ENCODE results near the gene MCCC2. TPM values are rescaled to one million over a fixed set of nuclear protein-coding genes. Genes with fewer than 3 reads are reported as not detected.
"Not testable (repeated sequence)": the region's sequence is repeated elsewhere in the genome, so short reads cannot be mapped to it uniquely, and the experiment has no call there.

MCCC2 gene
- polyA plus RNA-seq, 1 donor (not counting 4 experiments of a cell fraction or from before 2014, with no cell fraction given), result 52.5 TPM

GRCh38 chr5:71564895-71565294 lies 22.2 kb upstream of the MCCC2 start:
- H3K9me3 ChIP-seq (ENCODE audit: control insufficient read depth, low read depth, low read length), result no peaks in the 10 kb centered on the region
- no peaks in the 10 kb centered on the region for H3K9me1 ChIP-seq (ENCODE audit: control insufficient read depth, extremely low read depth, insufficient read depth, low read length)
- H3K9ac ChIP-seq (ENCODE audit: control insufficient read depth, extremely low read depth, insufficient read depth, low read length), result no peak overlapping the region
- H3K36me3 ChIP-seq (ENCODE audit: control insufficient read depth in 2 of 2, extremely low read depth in 1 of 2, insufficient read depth in 2 of 2, low read length in 2 of 2), result peaks cover 11 to 14% of the 10 kb centered on the region in 2 experiments
- dilution Hi-C loops (cut with MboI; ENCODE audit: extremely low pct_ligation_motif_present, low sequenced_read_pairs), result no loop called here
- no peaks in the 10 kb centered on the region for H3K4me1 ChIP-seq (ENCODE audit: control insufficient read depth, extremely low read depth, insufficient read depth, low read length)
- no peak overlapping the region for H3K4me3 ChIP-seq (ENCODE audit: control insufficient read depth in 2 of 3, extremely low read depth in 1 of 3, insufficient read depth in 2 of 3, low read depth in 1 of 3, low read length in 3 of 3)
- FAIRE-seq (no peak), DNase-seq (ENCODE audit: low read depth, low spot score) (no peak)
- no peaks in the 10 kb centered on the region for H4K20me1 ChIP-seq (ENCODE audit: control insufficient read depth, extremely low read depth, insufficient read depth, low read length)
- H3K27ac ChIP-seq (ENCODE audit: control insufficient read depth, insufficient read depth, low read length), result no peak overlapping the region
- H3K4me2 ChIP-seq (ENCODE audit: control insufficient read depth, extremely low read depth, insufficient read depth, low read depth, low read length), result no peak overlapping the region
- H2AFZ ChIP-seq (ENCODE audit: control insufficient read depth, low read length), result no peak overlapping the region
- TF ChIP-seq CTCF (optimal IDR thresholded peaks at IDR 0.05 in 1 of 3, IDR thresholded peaks at IDR 0.05 in 1 of 3, conservative IDR thresholded peaks at IDR 0.05 in 1 of 3; ENCODE audit: extremely low read depth in 1 of 3, insufficient read depth in 2 of 3, low read length in 3 of 3) (no peak), EZH2 (IDR thresholded peaks at IDR 0.05; ENCODE audit: low read length) (no peak)
- no peaks in the 10 kb centered on the region for H3K79me2 ChIP-seq (ENCODE audit: control insufficient read depth, insufficient read depth, low read length)
- no peaks in the 10 kb centered on the region for H3K27me3 ChIP-seq (ENCODE audit: control insufficient read depth, extremely low read depth, insufficient read depth, low read length)

GRCh38 chr5:71569748-71570509 lies 17.2 kb upstream of the MCCC2 start:
- DNase-seq (ENCODE audit: low read depth, low spot score) (no peak), FAIRE-seq (no peak)
- H3K27ac ChIP-seq (ENCODE audit: control insufficient read depth, insufficient read depth, low read length), result no peak overlapping the region
- dilution Hi-C loops (cut with MboI; ENCODE audit: extremely low pct_ligation_motif_present, low sequenced_read_pairs), result no loop called here
- peaks cover 4 to 7% of the 10 kb centered on the region in 2 experiments for H3K36me3 ChIP-seq (ENCODE audit: control insufficient read depth in 2 of 2, extremely low read depth in 1 of 2, insufficient read depth in 2 of 2, low read length in 2 of 2)
- H3K4me1 ChIP-seq (ENCODE audit: control insufficient read depth, extremely low read depth, insufficient read depth, low read length), result no peaks in the 10 kb centered on the region
- H3K4me2 ChIP-seq (ENCODE audit: control insufficient read depth, extremely low read depth, insufficient read depth, low read depth, low read length), result no peak overlapping the region
- H4K20me1 ChIP-seq (ENCODE audit: control insufficient read depth, extremely low read depth, insufficient read depth, low read length), result no peaks in the 10 kb centered on the region
- no peak overlapping the region for H3K4me3 ChIP-seq (ENCODE audit: control insufficient read depth in 2 of 3, extremely low read depth in 1 of 3, insufficient read depth in 2 of 3, low read depth in 1 of 3, low read length in 3 of 3)
- H3K9me1 ChIP-seq (ENCODE audit: control insufficient read depth, extremely low read depth, insufficient read depth, low read length), result no peaks in the 10 kb centered on the region
- H3K27me3 ChIP-seq (ENCODE audit: control insufficient read depth, extremely low read depth, insufficient read depth, low read length), result no peaks in the 10 kb centered on the region
- TF ChIP-seq EZH2 (IDR thresholded peaks at IDR 0.05; ENCODE audit: low read length), result no peak
- TF ChIP-seq CTCF (optimal IDR thresholded peaks at IDR 0.05 in 1 of 3, IDR thresholded peaks at IDR 0.05 in 1 of 3, conservative IDR thresholded peaks at IDR 0.05 in 1 of 3; ENCODE audit: extremely low read depth in 1 of 3, insufficient read depth in 2 of 3, low read length in 3 of 3), result no peak
- H2AFZ ChIP-seq (ENCODE audit: control insufficient read depth, low read length), result no peak overlapping the region
- H3K9ac ChIP-seq (ENCODE audit: control insufficient read depth, extremely low read depth, insufficient read depth, low read length), result no peak overlapping the region
- H3K79me2 ChIP-seq (ENCODE audit: control insufficient read depth, insufficient read depth, low read length), result no peaks in the 10 kb centered on the region
- H3K9me3 ChIP-seq (ENCODE audit: control insufficient read depth, low read depth, low read length), result no peaks in the 10 kb centered on the region

- H3K27me3 ChIP-seq (ENCODE audit: control insufficient read depth, extremely low read depth, insufficient read depth, low read length); H4K20me1 ChIP-seq (ENCODE audit: control insufficient read depth, extremely low read depth, insufficient read depth, low read length); H3K4me1 ChIP-seq (ENCODE audit: control insufficient read depth, extremely low read depth, insufficient read depth, low read length); H3K9me1 ChIP-seq (ENCODE audit: control insufficient read depth, extremely low read depth, insufficient read depth, low read length); H3K9ac ChIP-seq (ENCODE audit: control insufficient read depth, extremely low read depth, insufficient read depth, low read length); H2AFZ ChIP-seq (ENCODE audit: control insufficient read depth, low read length); dilution Hi-C loops (cut with MboI; ENCODE audit: extremely low pct_ligation_motif_present, low sequenced_read_pairs); H3K36me3 ChIP-seq (ENCODE audit: control insufficient read depth in 2 of 2, extremely low read depth in 1 of 2, insufficient read depth in 2 of 2, low read length in 2 of 2); DNase-seq (ENCODE audit: low read depth, low spot score); H3K27ac ChIP-seq (ENCODE audit: control insufficient read depth, insufficient read depth, low read length); H3K9me3 ChIP-seq (ENCODE audit: control insufficient read depth, low read depth, low read length); H3K4me2 ChIP-seq (ENCODE audit: control insufficient read depth, extremely low read depth, insufficient read depth, low read depth, low read length); FAIRE-seq; H3K79me2 ChIP-seq (ENCODE audit: control insufficient read depth, insufficient read depth, low read length); H3K4me3 ChIP-seq (ENCODE audit: control insufficient read depth in 2 of 3, extremely low read depth in 1 of 3, insufficient read depth in 2 of 3, low read depth in 1 of 3, low read length in 3 of 3): not testable (repeated sequence)
These were observed 15.3 kb upstream of the MCCC2 start for GRCh38 chr5:71571811-71572210.
